HTERT RPE-1 (cell line): Measurements from ENCODE around the gene ZBP1.

Source experiments
- in situ Hi-C: fragments of 300-500 bp; cut with MboI; formaldehyde crosslinking; loops from 4 replicates; pipeline ENCODE4 v1.14.3; 2020; ENCODE audit warnings: low sequenced_read_pairs

The ZBP1 gene

GRCh38 chr20:57620274-57620990, at the start of gene ZBP1:
Gene ZBP1, minus strand, starts transcription at chr20:57620426. Its CDS starts 131 bp downstream, at chr20:57620295.
- in situ Hi-C loops: no loop called here

- in situ Hi-C loops: no loop called here
Observed at GRCh38 chr20:57669632-57670031, 49.4 kb upstream of the ZBP1 start.

- in situ Hi-C loops: no loop called here
Observed at GRCh38 chr20:57667924-57668782, 47.9 kb upstream of the ZBP1 start.

GRCh38 chr20:57667388-57667787, 47.2 kb upstream of the ZBP1 start:
- in situ Hi-C loops: no loop called here

- in situ Hi-C loops: no loop called here
Observed at GRCh38 chr20:57666834-57667157, 46.6 kb upstream of the ZBP1 start.

- in situ Hi-C loops: no loop called here
Observed at GRCh38 chr20:57666106-57666833, 46.0 kb upstream of the ZBP1 start.

- in situ Hi-C loops: no loop called here
Observed at GRCh38 chr20:57665589-57665971, 45.4 kb upstream of the ZBP1 start.

GRCh38 chr20:57664924-57665588, 44.8 kb upstream of the ZBP1 start:
- in situ Hi-C loops: no loop called here

GRCh38 chr20:57664476-57664875, 44.2 kb upstream of the ZBP1 start:
- in situ Hi-C loops: no loop called here

GRCh38 chr20:57663681-57664451, 43.6 kb upstream of the ZBP1 start:
- in situ Hi-C loops: no loop called here

- in situ Hi-C loops: no loop called here
Observed at GRCh38 chr20:57663241-57663640, 43.0 kb upstream of the ZBP1 start.

GRCh38 chr20:57662456-57663240, 42.4 kb upstream of the ZBP1 start:
- in situ Hi-C loops: no loop called here

GRCh38 chr20:57661746-57662455, 41.7 kb upstream of the ZBP1 start:
- in situ Hi-C loops: no loop called here

- in situ Hi-C loops: no loop called here
Observed at GRCh38 chr20:57660922-57661745, 40.9 kb upstream of the ZBP1 start.

GRCh38 chr20:57660181-57660921, 40.1 kb upstream of the ZBP1 start:
- in situ Hi-C loops: no loop called here

GRCh38 chr20:57659517-57660180, 39.4 kb upstream of the ZBP1 start:
- in situ Hi-C loops: no loop called here
